ENCODE results near the gene CCDC179.

Gene CCDC179

GRCh38 chr11:22807391-22807790 lies 52.9 kb downstream of the CCDC179 start:
- Histone ChIP-seq H3K27me3 (ENCODE audit: control insufficient read depth, insufficient read depth, low read length) (no peaks in the 10 kb centered on the region), H3K36me3 (ENCODE audit: control insufficient read depth, insufficient read depth, low read length) (no peaks in the 10 kb centered on the region), H3K4me3 (ENCODE audit: low read length) (no peak overlapping the region), H3K9me3 (ENCODE audit: control insufficient read depth, low read length) (peaks cover 5% of the 10 kb centered on the region), H3K4me1 (ENCODE audit: control insufficient read depth, insufficient read depth, low read length) (peaks cover 20% of the 10 kb centered on the region), H3K9ac (ENCODE audit: low read length) (no peak overlapping the region)

GRCh38 chr11:22802861-22803260 lies 57.4 kb downstream of the CCDC179 start:
- H3K4me1 ChIP-seq (ENCODE audit: control insufficient read depth, insufficient read depth, low read length), result peaks cover 11% of the 10 kb centered on the region
- no peak overlapping the region for H3K9ac ChIP-seq (ENCODE audit: low read length)
- H3K36me3 ChIP-seq (ENCODE audit: control insufficient read depth, insufficient read depth, low read length), result no peaks in the 10 kb centered on the region
- no peaks in the 10 kb centered on the region for H3K27me3 ChIP-seq (ENCODE audit: control insufficient read depth, insufficient read depth, low read length)
- no peak overlapping the region for H3K4me3 ChIP-seq (ENCODE audit: low read length)
- H3K9me3 ChIP-seq (ENCODE audit: control insufficient read depth, low read length), result no peaks in the 10 kb centered on the region

GRCh38 chr11:22800482-22800881 lies 59.8 kb downstream of the CCDC179 start:
- no peaks in the 10 kb centered on the region for H3K36me3 ChIP-seq (ENCODE audit: control insufficient read depth, insufficient read depth, low read length)
- no peak overlapping the region for H3K4me3 ChIP-seq (ENCODE audit: low read length)
- no peaks in the 10 kb centered on the region for H3K9me3 ChIP-seq (ENCODE audit: control insufficient read depth, low read length)
- no peaks in the 10 kb centered on the region for H3K4me1 ChIP-seq (ENCODE audit: control insufficient read depth, insufficient read depth, low read length)
- H3K27me3 ChIP-seq (ENCODE audit: control insufficient read depth, insufficient read depth, low read length), result no peaks in the 10 kb centered on the region
- no peak overlapping the region for H3K9ac ChIP-seq (ENCODE audit: low read length)

- Histone ChIP-seq H3K27me3 (ENCODE audit: control insufficient read depth, insufficient read depth, low read length) (no peaks in the 10 kb centered on the region), H3K4me1 (ENCODE audit: control insufficient read depth, insufficient read depth, low read length) (no peaks in the 10 kb centered on the region), H3K9me3 (ENCODE audit: control insufficient read depth, low read length) (no peaks in the 10 kb centered on the region), H3K36me3 (ENCODE audit: control insufficient read depth, insufficient read depth, low read length) (no peaks in the 10 kb centered on the region), H3K4me3 (ENCODE audit: low read length) (no peak overlapping the region), H3K9ac (ENCODE audit: low read length) (no peak overlapping the region)
Observed at GRCh38 chr11:22798901-22799300, 61.4 kb downstream of the CCDC179 start.

GRCh38 chr11:22797047-22797446 lies 63.2 kb downstream of the CCDC179 start:
- Histone ChIP-seq H3K36me3 (ENCODE audit: control insufficient read depth, insufficient read depth, low read length) (no peaks in the 10 kb centered on the region), H3K9me3 (ENCODE audit: control insufficient read depth, low read length) (no peaks in the 10 kb centered on the region), H3K4me3 (ENCODE audit: low read length) (no peak overlapping the region), H3K4me1 (ENCODE audit: control insufficient read depth, insufficient read depth, low read length) (no peaks in the 10 kb centered on the region), H3K27me3 (ENCODE audit: control insufficient read depth, insufficient read depth, low read length) (no peaks in the 10 kb centered on the region), H3K9ac (ENCODE audit: low read length) (no peak overlapping the region)

All from mucosa of stomach (tissue), 1 donor.